DOHH2 (cell line): ENCODE measurements around the gene SEPTIN5.

Source experiments
- H3F3A ChIP-seq: fragments of 200-600 bp; sonication (generic), shearing (Covaris generic); 2 replicates; pipeline ENCODE4 v1.6.0; 2016; ENCODE audit warnings: antibody characterized with exemption, mild to moderate bottlenecking; ENCODE audit not compliant: control insufficient read depth, insufficient read depth
- H3K27ac ChIP-seq: fragments of 200-600 bp; sonication (generic); 2 replicates; pipeline ENCODE4 v1.5.1; 2014; ENCODE audit warnings: low read depth, mild to moderate bottlenecking, low read length, moderate library complexity
- H3K27me3 ChIP-seq: fragments of 200-600 bp; sonication (generic); 2 replicates; pipeline ENCODE4 v1.6.1; 2014; ENCODE audit warnings: mild to moderate bottlenecking, low read length, mixed read lengths; ENCODE audit not compliant: control insufficient read depth
- H3K36me3 ChIP-seq: fragments of 200-600 bp; sonication (generic); 2 replicates; pipeline ENCODE4 v1.6.1; 2014; ENCODE audit warnings: mild to moderate bottlenecking, low read length, moderate library complexity, mixed read lengths; ENCODE audit not compliant: control insufficient read depth
- H3K4me1 ChIP-seq: fragments of 200-600 bp; sonication (generic); 2 replicates; pipeline ENCODE4 v1.6.1; 2014; ENCODE audit warnings: mild to moderate bottlenecking, low read length, mixed read lengths; ENCODE audit not compliant: control insufficient read depth
- H3K4me2 ChIP-seq: fragments of 200-600 bp; sonication (generic); 2 replicates; pipeline ENCODE4 v1.6.0; 2014; ENCODE audit warnings: mild to moderate bottlenecking, low read length, moderate library complexity
- H3K4me3 ChIP-seq: fragments of 200-600 bp; sonication (generic); 2 replicates; pipeline ENCODE4 v1.5.1; 2014; ENCODE audit warnings: mild to moderate bottlenecking, low read length, mixed read lengths
- H3K79me2 ChIP-seq: fragments of 200-600 bp; sonication (generic); 2 replicates; pipeline ENCODE4 v1.6.1; 2014; ENCODE audit warnings: mild to moderate bottlenecking, low read length, mixed read lengths; ENCODE audit not compliant: control insufficient read depth
- H3K9me2 ChIP-seq: fragments of 200-600 bp; sonication (generic); replicated peaks from 2 replicates; pipeline ENCODE4 v1.6.1; 2014; ENCODE audit warnings: mild to moderate bottlenecking, low read length, mixed read lengths; ENCODE audit not compliant: control insufficient read depth
- H3K9me3 ChIP-seq: fragments of 200-600 bp; sonication (generic); 2 replicates; pipeline ENCODE4 v1.6.1; 2014; ENCODE audit warnings: antibody characterized with exemption, low read length, mixed read lengths; ENCODE audit not compliant: control insufficient read depth, insufficient read depth
- H4K20me1 ChIP-seq: fragments of 200-600 bp; sonication (generic); 2 replicates; pipeline ENCODE4 v1.6.0; 2014; ENCODE audit warnings: low read depth, mild to moderate bottlenecking, antibody characterized with exemption, low read length, moderate library complexity; ENCODE audit not compliant: control insufficient read depth, insufficient read depth
- CTCF ChIP-seq: fragments of 200-600 bp; sonication (generic); IDR thresholded peaks from one replicate; pipeline ENCODE4 v1.5.1; 2014; ENCODE audit warnings: antibody characterized with exemption, mild to moderate bottlenecking, low read depth, low read length; ENCODE audit not compliant: poor library complexity, severe bottlenecking
- EZH2phosphoT487 ChIP-seq: fragments of 200-600 bp; sonication (generic); IDR thresholded peaks from 2 replicates; pipeline ENCODE4 v1.6.1; 2017; ENCODE audit warnings: borderline replicate concordance, mild to moderate bottlenecking, antibody characterized with exemption, low read length, moderate library complexity, mixed read lengths

SEPTIN5 gene

GRCh38 chr22:19744350-19745006, 30.2 kb downstream of the SEPTIN5 start:
- Histone ChIP-seq H3K27me3 (no peaks in the 10 kb centered on the region), H3K4me3 (no peak overlapping the region), H3K36me3 (no peaks in the 10 kb centered on the region), H3K9me3 (no peaks in the 10 kb centered on the region), H3K9me2 (no peaks in the 10 kb centered on the region), H4K20me1 (no peaks in the 10 kb centered on the region; the same call in 1 of the 2 replicates), H3F3A (no peaks in the 10 kb centered on the region), H3K79me2 (no peaks in the 10 kb centered on the region), H3K4me1 (no peaks in the 10 kb centered on the region), H3K27ac (no peak overlapping the region), H3K4me2 (no peak overlapping the region)
- no peak for TF ChIP-seq CTCF
- no peak for TF ChIP-seq EZH2phosphoT487

DNA sequence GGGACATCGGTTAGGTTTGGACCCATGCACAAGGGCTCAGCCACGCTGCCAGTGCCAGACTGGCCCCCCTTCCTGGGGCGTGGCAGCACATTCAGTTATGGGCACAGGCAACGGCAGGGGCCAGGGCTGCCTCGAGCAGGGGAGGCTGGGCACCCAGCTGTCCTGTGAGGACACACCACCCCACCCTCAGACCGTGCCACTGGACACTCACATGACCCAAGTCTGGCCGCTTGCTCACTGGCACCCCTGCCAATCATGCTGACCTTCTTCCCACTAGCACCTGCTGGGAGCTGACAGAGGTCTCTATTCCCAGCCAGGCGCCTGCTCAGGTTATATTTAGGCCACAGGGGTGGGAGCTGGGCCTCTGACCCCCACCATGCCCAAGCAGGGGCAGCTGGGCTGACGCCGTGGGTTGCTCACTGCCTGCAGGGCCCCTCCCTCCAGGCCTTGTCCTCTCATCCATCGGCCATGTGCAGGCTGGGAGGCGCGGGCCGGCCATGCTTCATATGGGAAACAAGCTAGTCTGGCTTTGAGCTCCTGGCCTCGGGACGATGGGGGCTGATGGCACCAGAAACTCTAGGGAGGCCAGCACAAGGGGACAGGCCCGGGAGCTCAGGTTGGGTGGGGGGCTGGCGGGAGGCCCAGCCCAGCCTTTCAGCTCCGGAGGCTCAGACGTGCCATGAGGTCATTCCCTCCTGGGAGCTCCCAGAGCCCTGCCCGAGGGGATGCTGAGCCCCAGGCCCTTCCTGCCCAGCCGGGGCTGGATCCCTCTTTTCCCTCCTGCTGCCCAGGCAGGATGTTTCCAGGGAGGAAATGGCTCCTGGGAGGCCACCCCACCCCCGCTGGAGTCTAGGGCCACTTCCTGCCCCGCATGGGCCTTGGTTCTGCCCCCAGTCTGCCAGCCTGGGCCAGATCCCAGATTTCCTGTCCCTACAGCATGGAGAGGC, 31.1 kb downstream of the SEPTIN5 start:
- Histone ChIP-seq H3K27me3 (no peaks in the 10 kb centered on the region), H3K9me3 (no peaks in the 10 kb centered on the region), H3K36me3 (no peaks in the 10 kb centered on the region), H3F3A (no peaks in the 10 kb centered on the region), H3K4me2 (no peak overlapping the region), H3K79me2 (no peaks in the 10 kb centered on the region), H3K9me2 (no peaks in the 10 kb centered on the region), H3K4me1 (no peaks in the 10 kb centered on the region), H4K20me1 (no peaks in the 10 kb centered on the region; the same call in 1 of the 2 replicates), H3K27ac (no peak overlapping the region), H3K4me3 (no peak overlapping the region)
- TF ChIP-seq CTCF (no peak), EZH2phosphoT487 (no peak)

DNA sequence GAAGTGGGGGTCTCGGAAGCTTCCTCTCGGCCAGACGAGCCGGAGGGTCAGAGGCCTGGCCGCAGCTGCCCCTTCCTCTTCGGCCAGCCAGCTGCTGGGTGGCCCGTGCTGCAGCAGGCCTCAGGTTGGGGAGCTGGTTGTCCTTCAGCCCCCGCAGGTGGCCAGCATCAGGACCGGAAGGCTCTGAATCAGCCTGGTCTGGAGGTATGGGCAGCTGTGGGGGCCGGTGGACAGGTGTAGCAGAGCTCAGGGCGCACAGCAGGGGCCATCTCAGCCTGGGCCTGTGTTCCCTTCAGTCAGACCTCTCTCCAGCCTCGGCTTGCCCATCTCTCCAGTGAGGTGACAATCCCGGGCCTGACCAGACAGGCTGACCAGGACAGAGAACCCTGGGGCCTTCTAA, 32.4 kb downstream of the SEPTIN5 start:
- no peaks in the 10 kb centered on the region; the same call in 1 of the 2 replicates for H4K20me1 ChIP-seq
- TF ChIP-seq EZH2phosphoT487, result no peak
- TF ChIP-seq CTCF, result no peak

More for the DNA sequence above, 32.4 kb downstream of the SEPTIN5 start:
- Histone ChIP-seq H3K9me2 (no peaks in the 10 kb centered on the region), H3K27me3 (no peaks in the 10 kb centered on the region), H3K36me3 (no peaks in the 10 kb centered on the region), H3K4me1 (no peaks in the 10 kb centered on the region), H3K4me2 (no peak overlapping the region), H3F3A (no peaks in the 10 kb centered on the region), H3K4me3 (no peak overlapping the region), H3K9me3 (no peaks in the 10 kb centered on the region), H3K27ac (no peak overlapping the region), H3K79me2 (no peaks in the 10 kb centered on the region)
